Fibroblast of skin of back (primary cell): Measurements from ENCODE around the gene GDF10.

ENCODE experiments used
- DNase-seq: peaks from one replicate; pipeline ENCODE4 v3.0.0-alpha.2; 2013

Gene GDF10

GRCh38 chr10:47316131-47316530 lies 16.1 kb downstream of the GDF10 start:
- no peak for DNase-seq

DNA sequence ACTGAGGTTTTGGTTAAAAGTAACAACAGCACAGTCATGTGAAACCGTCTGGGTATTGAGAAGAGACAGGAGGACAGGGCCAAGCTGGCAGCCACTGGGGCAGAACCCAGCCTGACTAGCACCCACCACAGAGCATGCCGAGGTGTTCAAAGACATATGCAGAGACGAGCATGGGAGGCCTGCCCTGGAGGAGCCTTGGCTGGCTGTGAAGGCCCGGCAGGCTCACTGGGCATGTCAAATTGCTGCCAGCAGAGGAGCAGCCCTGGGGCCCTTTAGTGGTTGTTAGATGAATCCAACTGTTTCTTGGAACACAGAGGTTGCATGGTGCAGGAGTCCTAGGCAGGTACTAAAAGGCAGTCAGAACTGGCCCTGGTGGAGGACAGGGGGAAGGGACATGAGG lies 17.3 kb downstream of the GDF10 start:
- no peak for DNase-seq

DNA sequence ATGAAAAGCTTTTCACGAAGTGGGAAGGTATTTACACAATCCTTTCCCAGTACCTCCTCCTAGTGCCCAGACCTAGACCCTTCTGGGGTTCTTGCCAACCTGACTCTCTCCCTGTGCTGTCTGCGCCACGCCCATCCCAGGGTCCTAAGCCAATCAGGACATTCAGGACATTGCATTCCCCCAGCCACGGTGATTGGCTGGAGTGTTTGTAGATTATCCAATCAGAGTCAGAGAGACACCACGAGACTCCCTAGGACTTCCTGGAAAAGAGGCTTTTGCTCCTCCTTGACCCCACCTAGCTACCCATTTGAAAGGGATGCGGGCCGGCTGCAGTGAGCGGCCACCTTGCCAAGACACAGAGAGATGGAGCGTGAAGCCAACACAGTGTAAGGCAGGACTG lies 18.7 kb downstream of the GDF10 start:
- DNase-seq = no peak

DNA sequence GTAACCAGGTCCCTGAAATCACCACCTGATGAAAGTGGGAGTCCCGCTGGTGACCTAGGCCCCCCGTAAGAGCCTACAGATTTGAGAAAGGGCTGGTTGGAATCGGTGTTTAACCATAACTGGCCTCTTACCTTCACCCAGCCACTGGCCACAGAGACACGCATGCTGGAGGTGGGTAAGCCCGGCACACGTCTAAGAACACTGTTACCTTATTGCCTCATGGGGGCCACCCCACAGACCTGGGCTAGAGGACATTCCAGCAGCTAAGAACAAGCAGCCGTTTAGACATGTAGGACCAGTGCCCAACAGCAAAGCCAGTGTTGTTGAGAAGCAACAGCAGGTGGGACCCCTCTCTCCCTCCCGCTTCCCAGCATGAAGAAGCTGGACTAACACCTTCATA lies 19.8 kb downstream of the GDF10 start:
- DNase-seq = no peak

DNA sequence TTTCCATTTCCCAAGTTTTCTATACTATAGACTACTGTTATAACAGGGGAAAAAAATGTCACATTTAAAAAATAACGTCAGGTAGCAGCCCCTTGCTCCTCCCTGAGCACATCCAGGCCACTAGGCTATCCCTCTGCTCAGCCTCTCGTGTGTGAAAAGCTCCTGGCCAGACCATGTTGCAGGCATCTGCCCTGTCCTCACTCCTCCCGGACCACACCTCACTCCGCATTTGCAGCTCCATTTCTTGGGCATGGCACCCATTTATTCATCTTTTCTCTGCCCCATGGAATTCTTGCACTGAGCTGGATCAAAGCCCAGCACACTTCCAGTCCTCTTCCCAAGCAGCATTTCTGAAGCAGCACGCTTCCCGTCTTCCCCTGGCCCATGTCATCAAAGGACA lies 20.8 kb downstream of the GDF10 start:
- no peak for DNase-seq

GRCh38 chr10:47321521-47322195 lies 21.7 kb downstream of the GDF10 start:
- DNase-seq = no peak

- DNase-seq = no peak
Observed at GRCh38 chr10:47322300-47323061, 22.5 kb downstream of the GDF10 start, which contains the start of gene GDF2. Gene GDF2, plus strand, starts transcription at chr10:47322454. Its CDS starts 215 bp downstream, at chr10:47322669.

- DNase-seq = no peak
Observed at GRCh38 chr10:47323087-47323486, 23.1 kb downstream of the GDF10 start.

GRCh38 chr10:47323636-47324296 lies 23.8 kb downstream of the GDF10 start:
- DNase-seq = no peak

- no peak for DNase-seq
Observed at GRCh38 chr10:47325303-47326291, 25.6 kb downstream of the GDF10 start.

DNA sequence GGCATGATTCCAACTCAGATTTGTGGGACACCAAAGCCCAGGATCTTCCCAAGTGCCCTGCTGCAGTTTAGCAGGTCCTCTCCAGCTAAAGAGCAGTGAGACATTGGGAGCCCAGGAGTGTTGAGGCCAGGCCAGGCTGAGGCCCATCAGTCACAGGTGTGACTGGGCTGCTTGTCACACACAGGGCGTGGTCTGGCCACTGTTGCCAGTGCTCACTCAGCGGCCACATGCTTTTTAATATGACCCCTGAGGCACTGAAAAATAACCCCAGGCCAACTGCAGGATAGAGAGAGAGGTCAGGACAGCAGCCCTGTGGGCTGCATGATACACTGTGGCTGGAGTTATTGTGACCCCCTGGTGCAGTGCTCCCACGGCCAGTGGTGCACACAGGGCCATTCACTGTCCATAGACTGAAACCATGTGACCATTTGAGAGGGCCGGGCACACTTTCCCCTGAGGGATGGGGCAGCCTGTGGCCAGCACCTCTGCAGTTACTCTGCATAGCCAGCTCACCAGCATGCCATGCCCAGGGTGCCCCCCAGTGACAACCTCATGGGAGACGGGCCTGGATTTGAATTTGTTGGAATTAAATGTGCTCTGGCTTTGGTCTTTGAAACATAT lies 26.4 kb downstream of the GDF10 start:
- no peak for DNase-seq

GRCh38 chr10:47326927-47327330 lies 26.9 kb downstream of the GDF10 start:
- DNase-seq = no peak

DNA sequence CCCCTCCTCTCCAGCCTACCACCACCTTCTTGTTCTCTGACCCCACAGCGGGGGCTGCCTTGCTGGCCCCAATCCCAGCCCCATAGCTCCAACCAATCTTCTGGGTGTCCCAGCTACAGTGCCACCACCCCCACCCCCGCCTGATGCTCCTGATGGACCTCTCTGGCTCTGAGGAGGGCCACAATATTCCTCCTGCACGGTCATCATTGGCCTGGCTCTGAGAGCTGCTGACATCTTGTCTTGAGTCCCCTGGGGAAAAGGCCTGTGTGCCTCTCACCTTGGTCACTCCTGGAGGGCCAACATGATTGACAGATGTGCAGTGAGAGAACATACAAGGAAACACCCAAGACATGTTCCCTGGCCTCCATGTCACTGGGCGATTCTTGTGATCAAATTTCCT lies 29.9 kb downstream of the GDF10 start:
- DNase-seq = no peak

GRCh38 chr10:47330366-47330765 lies 30.4 kb downstream of the GDF10 start:
- no peak for DNase-seq

GRCh38 chr10:47330804-47331203 lies 30.8 kb downstream of the GDF10 start:
- no peak for DNase-seq

- no peak for DNase-seq
Observed at GRCh38 chr10:47331491-47331890, 31.5 kb downstream of the GDF10 start.

DNA sequence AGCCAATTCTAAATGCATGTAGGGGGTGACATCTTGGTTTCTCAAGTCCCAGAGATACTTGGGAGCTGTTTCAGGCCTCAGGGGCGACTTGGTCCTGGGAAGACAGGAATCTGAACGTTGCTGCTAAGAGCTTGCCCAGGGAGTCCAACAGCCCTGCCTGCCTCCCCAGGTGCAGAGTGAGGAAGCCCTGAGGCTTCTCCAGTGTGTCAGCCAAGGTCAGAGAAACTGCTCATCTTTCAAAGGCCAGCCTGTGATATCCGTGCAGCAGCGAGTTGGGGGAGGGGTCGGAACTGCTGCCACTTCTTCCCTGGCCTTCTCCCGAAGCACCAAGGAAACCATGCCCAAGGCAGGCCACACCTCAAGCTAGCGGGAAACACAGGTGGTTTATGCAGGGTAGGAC lies 32.0 kb downstream of the GDF10 start:
- no peak for DNase-seq

GRCh38 chr10:47332371-47332770 lies 32.4 kb downstream of the GDF10 start:
- DNase-seq = no peak

DNA sequence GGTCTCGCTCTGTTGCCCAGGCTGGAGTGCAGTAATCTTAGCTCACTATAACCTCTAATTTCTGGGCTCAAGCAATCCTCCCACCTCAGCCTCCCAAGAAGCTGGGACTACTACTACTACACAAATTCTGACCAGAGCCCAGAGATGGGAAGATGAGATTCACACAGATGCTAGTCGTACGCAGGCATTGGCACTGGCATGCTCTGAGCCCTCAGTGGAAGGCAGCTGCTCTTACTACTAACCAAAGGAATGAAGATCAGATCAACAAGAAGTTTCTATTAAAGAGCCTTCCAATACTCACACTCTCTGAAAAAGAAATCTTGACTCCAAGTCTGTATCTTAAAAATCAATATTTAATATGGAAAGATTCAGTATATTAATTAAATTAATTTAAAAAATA lies 32.9 kb downstream of the GDF10 start:
- DNase-seq = peak; percentile 6

GRCh38 chr10:47333532-47333931 lies 33.5 kb downstream of the GDF10 start:
- no peak for DNase-seq

DNA sequence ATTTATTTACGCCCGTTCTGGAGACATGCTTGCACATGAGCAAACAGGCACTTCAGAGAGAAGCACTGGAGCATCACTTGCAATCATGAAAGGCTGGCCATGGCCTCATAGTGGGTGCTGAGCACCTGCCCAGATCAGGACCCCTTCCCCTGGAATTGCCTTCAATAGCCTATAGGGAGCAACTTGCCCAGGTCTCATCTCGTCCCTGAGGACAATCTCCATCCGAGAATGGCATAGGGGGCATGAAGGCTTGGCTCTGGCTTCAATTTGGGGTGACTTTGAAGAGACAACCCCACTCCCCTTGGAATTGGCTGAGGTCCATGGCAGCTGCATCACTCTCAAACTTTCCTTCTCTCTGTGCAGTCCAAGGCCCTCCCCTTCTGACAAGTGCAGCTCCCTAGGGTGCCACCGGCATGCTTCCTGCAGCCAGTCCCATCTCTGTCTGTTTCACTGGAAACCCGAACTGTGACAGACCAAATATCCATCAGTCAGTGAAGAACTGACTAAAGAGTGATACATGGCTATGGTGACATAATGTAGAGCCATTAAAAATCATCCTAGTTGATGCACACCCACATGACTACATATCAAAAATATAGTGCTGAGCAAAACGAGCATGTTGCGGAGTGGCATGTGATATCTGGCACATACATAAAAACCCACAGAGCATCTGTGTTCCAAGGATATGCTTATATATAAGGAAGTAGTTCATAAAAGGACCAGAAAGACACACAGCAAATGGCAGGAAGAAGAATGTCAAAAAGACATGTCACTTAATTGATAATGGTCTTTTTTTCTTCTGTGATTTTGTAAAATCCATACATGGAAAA lies 34.7 kb downstream of the GDF10 start:
- no peak for DNase-seq
